Measurements from ENCODE around the gene MEG3.

Gene MEG3

DNA sequence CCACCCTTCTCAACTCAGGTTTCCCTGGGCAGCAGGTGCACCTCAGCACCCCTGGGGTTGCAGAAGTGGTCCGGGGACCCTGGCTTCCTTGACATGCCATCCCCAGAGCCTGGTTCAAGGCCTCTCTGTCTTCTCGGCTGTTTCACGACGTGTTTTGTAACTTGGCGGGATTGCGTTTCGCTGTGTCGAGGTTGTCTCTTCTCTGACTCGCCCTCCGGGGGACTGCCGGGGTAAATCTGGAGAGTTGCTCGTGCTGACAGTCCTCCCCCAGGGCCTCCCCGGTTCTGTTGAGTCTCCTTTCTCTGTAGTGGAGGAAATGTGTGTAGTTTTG, 25.6 kb downstream of the MEG3 start:
- no peak for DNase-seq

DNA sequence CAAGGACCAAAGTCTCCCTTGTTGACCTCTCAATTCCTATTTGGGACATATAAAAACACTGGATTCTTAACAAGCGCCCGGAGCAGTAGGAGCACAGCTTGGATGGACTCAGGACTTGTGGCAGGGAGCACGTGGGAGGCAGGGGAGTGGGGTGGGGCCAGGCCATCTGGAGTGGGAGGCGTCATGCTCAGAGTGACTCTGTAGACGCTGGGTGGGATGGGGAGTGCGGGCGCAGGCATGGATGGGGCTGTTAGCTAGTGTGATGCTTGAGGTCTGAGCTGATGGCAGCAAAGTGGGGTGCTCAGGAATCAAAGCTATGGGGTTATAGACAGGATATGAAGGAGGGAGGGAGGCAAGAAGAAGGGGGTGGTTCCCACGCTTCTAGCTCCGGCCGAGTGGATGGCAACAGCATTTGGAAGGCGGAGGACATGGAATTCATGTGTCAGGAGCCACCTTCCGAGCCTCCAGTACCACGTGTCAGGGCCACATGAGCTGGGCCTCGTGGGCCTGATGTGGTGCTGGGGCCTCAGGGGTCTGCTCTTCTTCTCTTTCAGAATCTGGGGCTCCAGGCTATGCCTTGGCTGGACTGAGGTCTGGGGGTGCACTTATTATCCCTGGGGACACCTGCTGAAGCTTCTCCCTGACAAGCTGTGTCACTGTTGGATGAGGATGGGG, 26.2 kb downstream of the MEG3 start:
- no peak for DNase-seq

DNA sequence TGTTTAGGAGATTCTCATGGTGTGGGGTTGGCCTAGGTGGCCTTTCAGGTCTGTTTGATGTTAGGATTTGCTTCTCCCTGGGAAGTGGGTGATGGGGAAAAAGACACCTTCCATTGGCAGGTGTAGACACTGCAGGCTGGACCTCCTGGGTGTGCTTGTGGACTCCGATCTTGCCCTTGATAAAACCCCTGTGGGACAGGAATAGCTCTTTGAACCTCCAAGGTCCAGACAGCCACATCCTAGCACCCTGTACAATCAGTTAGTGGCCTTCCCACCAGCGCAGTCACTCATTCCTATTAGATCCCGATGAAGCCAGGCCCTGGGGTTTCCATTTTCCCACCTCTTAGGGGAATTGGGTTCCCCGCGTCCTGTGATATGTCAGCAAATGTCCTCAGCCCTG, 28.5 kb downstream of the MEG3 start:
- DNase-seq: no peak

DNA sequence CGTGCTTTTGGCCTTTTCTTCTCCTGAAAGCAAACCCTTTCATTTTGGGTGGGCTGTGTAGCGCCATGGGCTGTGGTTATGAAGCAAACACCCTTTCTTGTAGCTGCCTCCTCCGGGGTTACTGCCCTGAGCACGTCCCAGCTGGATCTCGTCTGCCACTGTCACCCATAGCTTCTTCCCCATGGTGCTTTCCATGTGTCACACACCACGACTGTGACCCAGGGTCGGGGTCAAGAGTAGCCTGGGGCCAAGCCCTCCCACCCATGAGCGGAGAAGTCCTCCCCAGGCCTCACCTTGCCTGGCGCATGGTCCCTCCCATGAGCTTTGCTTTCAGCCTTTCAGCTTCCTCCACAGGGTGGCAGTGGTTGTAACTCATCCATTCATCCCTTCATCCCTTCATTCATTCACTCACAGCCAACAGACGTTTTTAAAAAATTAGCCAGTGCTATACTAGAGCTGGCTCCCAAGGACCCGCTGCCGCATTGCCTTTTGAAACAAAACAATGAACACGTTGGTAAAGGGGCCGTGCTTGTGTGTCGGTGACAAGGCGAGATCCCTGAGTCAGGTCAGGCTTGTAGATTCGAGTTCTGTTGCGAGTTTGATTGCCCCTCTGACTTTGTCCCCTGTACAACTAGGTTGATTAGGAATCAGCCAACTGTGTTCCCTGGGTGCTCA, 29.5 kb downstream of the MEG3 start:
- no peak for DNase-seq

DNA sequence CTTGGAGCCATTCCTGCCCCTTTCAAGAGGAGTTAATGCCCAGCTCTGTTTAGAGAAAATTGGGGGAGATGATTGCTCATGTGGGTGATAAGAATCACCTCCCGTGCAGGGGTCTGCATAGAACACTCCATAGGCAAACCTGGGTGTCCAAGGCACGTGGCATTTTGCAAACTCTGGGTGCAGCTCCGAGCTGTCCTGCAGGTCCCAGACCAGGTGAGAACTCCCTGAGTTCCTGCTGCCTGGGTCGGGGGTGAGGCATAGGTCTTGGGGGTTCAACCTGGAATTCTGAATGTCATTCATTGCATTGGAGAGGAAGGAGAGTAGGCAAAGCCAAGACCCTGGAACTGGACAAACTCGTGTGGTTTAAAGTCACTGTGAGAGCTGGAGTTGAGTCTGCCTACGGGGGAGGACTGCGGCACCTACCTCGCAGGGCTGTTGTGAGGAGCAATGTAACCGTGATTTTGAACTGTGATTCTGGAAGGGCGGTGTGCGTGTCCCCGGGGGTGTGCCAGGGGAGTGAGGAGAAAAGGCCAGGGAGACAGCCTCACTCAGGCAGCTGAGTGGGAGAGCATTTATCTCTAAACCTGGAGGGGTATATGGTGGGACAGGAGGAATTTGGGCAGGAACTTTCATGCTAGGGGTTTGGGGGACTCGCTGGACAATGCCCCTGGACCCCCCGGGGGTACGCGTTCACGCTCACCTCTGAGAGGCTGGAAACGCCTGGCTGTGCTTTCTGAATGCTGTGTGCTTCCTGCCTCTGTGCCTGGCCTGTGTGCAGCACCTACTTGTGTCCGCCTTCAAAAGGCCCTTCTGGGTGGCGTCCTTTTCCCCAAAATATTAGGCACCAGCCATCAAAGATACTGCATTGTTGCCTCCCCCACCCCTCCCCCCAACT, 30.4 kb downstream of the MEG3 start:
- no peak for DNase-seq

DNA sequence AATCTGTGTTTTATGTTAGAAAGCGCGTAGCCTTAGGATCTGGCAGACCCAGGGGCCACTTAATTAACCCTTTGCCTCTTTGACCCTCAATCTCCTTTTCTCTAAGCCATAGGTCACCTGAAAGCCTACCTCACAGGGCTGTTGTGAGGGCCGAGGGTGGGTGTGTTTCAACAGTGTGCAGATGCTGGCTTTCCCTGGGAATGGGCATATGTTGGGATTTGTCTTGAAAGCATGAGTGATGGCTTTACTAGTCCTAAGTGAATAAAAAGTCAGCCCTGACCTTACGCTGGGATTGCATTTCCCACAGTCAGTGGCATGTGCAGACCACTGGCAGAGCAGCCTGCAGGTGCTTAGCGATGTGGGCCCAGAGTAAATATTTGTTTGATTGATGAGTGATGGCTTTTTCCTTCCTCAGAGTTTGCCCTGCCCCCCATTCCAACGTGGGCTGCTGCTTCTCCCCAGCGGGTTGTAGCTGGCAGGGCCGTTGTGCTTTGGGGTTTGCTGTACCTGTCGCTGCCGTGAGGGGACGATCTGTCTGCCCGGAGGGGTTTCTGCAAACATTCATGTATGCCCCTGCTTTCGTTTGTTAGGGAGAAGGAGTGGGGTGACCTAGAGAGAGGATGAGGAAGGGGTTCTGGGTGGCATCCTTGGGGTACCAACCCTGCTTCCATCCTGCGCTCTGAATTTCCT, 31.5 kb downstream of the MEG3 start:
- no peak for DNase-seq

DNA sequence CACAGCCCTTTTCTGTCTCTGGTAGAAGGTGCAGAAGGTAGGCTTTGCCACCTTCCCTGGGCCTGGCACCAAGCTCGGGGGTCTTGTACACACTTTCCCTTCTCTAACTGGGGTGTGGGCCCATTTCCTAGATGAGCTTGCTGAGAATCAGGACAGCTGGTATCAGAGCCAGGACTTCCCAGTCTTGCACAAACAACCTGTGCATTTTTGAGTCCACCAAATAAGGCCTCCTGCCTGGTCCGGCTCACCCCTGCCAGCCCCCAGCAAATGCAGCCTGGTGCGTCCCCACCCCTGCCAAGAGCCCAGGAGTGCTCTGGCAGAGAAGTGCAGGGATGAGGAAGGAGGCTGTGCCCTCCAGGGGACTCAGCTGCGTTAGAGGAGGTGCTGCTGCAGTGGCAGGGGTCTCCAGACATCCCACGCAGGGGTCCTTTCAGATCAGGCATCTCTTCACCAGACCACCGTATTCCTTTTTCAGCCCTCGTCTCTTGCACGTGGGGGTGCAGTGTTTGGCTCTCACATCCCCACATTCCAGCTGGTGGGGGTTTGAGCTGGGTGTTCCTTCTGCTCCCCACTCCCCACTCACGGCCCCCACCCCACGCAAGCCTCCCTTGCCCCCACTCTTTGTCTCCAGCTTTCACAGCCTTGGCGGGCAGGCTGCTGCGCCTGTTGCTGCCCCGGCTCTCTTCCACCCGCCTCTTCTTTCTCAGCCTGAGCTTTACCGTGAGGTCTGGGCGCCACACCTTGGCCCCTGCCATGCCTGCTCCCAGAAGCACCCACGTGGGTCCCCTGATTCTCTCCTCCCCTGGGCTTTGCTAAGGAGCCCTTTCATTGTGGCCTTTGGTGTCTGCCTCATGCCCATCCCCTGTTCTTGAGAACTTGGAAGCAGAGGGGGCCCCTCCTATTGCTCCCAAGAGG, 32.3 kb downstream of the MEG3 start:
- no peak for DNase-seq

DNA sequence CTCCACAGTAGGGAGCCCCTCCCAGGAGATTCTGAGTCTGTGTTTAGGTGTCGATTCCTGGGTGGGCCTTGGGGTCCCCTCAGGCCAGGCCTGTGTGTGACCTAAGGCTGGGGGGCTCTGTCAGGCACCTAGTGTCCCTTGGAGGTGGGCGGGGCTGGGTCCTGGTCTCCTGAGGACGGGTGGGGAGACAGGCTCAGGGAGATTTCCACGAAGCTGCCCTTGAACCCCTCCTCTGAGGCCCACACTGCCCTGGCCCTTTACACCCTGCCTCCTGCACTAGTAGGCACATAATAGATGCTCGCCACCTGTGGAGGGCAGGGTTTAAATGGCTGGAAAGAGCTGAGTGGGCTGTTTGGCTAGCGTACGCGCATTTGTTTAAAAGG, 32.9 kb downstream of the MEG3 start:
- no peak for DNase-seq

DNA sequence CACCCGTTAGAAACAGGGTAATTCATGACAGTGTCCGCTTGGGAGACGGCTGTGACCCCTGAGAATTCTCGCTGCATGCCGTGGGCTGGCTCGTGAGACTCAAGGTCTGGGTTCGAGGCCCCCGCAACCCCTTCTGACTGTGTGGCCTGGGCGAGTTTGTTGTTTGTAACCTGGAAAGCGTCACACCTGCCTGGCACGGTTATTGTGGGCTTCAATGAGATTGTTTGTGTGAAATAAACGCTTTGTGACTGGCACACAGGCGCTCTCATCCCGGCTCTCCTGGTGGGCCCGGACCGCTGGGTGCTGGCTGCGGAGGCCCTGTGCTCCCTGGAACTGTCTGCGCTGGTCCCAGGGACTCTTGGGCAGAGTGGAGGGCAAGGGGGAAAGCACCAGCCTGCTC, 33.9 kb downstream of the MEG3 start:
- no peak for DNase-seq

DNA sequence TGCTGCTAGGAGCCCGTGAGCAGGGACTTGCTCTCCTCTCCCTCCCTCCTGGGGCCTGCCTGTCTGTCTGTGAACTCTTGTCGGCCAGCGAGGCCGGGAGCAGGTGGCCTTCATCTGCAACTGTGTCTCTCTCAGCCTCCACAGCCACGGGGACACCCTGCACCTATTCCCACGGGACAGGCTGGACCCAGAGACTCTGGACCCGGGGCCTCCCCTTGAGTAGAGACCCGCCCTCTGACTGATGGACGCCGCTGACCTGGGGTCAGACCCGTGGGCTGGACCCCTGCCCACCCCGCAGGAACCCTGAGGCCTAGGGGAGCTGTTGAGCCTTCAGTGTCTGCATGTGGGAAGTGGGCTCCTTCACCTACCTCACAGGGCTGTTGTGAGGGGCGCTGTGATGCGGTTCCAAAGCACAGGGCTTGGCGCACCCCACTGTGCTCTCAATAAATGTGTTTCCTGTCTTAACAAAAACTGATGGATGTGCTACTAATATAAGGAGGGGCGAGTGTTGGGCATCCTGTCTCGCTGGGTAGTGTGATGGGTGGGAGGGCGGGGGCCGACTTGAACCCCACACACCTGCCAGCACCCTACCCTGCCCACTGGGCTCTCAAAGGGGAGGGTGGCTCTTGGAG, 34.8 kb downstream of the MEG3 start:
- no peak for DNase-seq

DNA sequence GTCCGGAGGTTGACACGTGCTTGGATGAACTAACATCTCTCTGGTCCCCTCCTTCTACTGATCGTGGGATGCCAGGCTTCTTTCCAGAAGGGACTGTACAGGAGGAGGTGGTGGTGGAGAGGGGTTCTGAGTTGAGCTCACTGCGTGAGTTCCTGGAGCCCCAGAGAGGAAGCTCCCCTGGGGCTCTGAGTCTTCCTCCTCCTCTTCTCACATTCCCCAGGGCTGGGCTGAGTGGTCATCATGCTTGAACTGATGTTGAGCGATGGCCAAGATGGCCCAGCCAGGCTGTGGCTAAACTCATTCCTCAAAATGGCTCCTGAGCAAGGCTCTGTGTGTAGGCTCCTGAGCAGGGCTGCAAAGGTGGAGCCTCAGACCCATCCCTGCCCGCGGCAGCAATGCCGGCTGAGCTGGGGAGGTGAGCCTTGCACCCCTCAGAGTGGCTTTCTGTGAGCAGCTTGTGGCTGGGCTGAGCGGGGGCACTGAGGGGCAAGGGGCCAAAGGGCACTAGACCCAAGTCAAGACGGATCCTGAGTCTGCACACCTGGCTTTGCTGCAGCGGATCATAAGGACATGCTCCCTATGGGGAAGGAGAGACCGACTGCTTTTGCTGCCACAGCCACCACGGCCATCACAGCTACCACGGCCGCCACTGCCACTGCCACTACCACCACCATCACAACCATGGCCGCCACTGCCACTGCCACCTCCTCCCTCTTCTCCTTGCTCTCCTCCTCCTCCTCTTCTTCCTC, 35.4 kb downstream of the MEG3 start:
- no peak for DNase-seq

DNA sequence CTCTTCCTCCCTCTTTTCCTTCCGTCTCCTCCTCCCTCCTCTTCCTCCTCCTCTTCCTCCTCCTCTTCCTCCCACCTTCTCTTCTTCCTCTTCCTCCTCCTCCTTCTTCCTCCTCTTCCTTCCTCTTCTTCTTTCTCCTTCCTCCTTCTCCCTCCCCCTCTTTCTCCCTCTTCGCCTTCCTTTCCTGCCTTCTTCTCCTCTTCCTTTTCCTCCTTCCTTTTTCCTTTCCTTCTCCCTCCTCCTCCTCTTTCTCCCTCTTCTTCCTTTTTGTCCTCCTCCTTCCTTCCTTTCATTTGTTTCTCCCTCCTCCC, 36.0 kb downstream of the MEG3 start:
- DNase-seq: no peak

DNA sequence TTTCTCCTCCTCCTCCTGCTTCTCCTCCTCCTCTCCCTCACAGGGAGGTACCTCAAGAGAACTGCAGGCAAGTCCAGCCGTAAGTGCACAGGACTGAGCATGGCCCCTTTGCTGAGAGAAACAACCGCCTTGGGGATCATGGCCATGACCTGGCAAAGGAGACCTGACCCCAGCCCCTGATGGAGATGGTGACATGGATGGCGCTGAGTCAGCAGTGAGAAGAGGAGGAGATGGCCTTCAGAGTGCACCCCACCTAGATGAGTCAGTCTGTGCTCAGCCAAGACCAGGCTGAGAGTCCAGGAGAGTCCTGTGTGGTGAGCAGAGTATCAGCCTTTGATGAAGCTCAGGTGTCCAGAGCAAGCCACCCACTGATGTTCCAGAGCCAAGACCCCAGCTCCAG, 36.4 kb downstream of the MEG3 start:
- no peak for DNase-seq

DNA sequence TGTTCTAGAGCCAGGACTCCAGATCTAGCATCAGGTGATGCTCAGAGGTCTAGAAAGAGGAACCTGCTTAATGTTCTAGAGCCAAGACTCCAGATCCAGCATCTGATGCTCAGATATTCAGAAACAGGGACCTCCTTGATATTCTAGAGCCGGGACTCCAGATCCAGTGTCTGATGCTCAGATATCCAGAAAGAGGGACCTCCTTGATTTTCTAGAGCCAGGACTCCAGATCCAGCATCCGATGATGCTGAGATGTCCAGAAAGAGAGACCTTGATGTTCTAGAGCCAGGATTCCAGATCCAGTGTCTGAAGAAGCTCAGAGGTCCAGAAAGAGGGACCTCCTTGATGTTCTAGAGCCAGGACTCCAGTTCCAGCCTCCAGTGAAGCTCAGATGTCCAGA, 36.9 kb downstream of the MEG3 start:
- no peak for DNase-seq

DNA sequence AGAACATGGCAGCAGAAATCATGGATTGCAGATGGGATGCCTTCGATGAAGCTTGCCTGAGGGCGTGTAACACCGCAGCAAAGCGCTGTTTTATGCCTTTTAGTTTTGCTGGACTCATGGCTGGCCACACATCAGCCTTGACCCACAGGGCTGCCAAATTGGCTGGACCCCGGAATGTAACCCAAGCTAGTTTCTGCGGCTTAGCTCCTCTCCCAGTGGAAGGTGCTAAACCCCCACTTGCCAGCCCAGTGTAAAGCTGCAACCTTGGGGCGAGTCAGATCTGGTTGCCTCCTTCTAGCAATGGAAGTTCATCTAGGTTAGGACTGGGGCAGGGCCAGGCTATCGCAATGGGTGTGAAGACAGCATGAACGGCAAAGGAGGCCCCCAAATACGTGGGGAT, 38.3 kb downstream of the MEG3 start:
- DNase-seq: no peak

DNA sequence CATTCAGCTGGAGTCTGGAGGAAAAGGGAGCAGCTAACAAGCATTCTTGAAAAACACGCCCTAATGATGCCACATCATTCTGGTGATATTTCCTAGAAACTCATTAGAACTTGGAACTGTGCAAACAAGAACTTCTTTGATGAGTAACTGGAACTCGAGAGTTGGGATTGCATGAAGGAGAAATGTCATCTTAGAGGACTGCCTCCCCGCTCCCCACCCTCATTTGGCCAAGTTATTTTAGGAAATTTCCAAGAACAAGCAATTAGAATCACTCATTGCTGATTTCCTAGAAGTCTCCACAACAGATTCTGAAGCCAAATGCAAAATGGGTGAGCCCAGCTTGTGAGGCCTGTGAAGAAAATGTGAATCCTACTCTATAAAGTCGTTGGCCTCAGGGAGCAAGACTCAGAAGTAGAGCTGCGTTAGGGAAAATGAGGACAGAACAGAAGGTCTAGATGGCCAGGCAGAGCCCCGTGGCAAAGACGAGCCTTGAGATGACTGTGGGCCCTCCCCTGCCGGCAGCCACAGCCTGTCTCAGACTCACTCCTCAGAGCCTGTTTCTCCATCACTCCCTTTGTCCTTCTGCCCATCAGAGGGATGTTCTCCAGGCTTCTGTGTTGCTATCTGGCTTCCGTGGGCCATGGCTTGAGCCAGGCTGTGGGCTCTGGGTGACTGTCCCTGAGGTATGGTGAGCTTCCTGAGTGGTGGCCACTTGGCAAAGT, 39.2 kb downstream of the MEG3 start:
- no peak for DNase-seq

DNA sequence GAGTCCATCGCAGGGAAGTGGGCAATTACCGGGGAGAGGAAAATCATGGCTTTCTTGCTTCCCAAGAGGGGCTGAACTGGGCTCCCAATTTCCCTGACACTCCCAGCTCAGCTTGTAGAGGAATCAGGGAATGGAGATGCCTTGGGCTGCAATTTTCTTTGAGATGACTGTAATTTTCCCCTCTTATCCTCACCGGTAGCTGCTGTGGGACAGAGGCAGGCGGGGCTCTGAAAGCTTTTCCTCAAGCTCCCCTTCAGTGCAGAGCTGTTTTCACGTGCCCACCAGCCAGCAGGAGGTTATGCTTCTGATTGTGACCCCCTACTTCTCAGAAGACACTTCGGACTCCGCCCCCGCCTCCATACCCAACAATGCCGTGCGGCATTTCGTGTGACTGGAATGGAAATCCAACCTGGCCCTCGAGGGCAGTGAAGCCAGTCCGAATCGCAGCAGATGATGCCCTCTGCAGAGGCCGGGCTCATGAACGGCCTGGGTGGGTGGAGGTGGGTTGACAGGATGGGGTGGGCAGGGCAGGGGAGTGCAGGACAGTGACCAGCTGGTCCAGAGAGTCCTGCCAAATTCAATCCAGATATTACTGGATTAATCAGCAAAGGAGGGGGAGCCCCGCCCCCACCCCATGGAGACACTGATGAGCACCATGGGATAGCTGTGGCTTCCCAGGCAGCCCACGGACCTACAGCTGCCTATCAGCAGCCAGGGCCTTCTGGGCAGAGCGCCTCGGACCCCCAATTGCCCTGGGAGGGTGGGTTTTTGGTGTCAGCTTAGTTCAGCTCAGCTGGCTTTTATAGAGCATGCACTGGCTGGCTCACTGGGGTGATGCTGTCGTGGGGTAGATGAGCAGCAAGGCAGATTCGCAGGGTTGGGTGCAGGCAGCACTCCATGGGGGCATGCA, 40.0 kb downstream of the MEG3 start:
- no peak for DNase-seq

DNA sequence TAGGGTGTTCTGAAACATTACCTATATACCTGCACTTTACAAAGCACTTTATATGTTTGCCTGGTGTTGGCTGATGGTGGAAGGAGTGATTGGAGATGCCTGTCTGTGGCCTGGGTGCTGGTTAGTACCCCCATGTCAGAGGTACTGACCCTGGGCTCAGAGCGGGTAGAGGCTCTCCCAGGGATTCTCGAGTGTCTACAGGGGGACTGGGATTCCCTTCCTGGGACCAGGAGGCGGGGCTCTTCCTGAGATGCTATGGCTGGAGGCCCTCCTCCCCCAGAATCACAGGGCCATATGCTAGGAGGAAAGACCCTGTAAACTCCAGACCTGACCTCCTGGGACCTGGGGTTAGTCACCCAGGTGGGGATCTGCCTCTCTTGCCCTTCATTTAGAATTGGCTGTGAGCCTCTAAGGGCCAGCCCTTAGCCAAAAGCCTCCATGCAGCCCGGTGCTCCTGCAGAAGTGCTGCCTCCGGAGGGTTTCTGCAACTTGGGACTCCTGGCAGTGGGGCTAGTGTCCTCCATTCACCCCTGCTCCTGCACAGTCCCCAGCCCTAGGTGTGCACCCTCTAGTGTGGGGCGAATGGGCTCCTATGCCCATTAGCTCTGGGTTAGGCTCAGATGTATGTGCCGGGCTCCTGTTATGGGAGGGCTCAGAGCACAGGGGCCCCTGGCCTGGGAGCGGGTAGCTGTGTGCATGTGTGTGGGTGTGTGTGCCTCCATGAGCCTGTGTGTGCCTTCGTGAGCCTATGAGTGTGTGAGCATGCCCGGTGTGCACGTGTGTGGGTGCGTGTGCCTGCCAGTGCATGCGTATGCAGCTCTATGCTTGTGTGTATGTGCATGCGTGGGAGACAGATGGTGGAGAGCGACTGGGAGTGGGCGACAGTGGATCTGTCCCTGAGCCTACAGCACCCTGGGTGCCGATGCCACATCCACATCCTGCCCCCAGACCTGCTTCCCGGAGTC, 41.0 kb downstream of the MEG3 start:
- no peak for DNase-seq

Measured in CD4-positive, alpha-beta T cell treated with Interferon alpha-2 for 1 hour (primary cell).